Ovary (tissue), 9 donors: ENCODE data around the gene HSPA1L. TPM values are rescaled to one million over a fixed set of nuclear protein-coding genes. Genes with fewer than 3 reads are reported as not detected.

Experiments used
- DNase-seq, 5 donors: peaks; one replicate each; pipeline ENCODE4 v3.0.0-alpha.2; 2019 to 2020
- H3K27ac ChIP-seq, 2 donors: fragments of 200-600 bp; one replicate each; pipeline versions ENCODE4 v1.5.1 to v1.8.0; 2019 to 2022
- H3K27me3 ChIP-seq: fragments of 200-600 bp; one replicate; pipeline ENCODE4 v1.8.0; 2022
- H3K36me3 ChIP-seq: fragments of 200-600 bp; sonication (generic); one replicate; pipeline ENCODE4 v1.5.1; 2019
- H3K4me1 ChIP-seq: one replicate; pipeline ENCODE4 v1.8.1; 2013; ENCODE audit warnings: mild to moderate bottlenecking, moderate library complexity; ENCODE audit not compliant: insufficient read depth
- H3K4me3 ChIP-seq: fragments of 200-600 bp; sonication (generic); one replicate; pipeline ENCODE4 v1.5.1; 2017
- H3K9me3 ChIP-seq, 2 donors: fragments of 200-600 bp in 1 of 2; sonication (generic) in 1 of 2; one replicate each; pipeline versions ENCODE4 v1.5.1 to v1.8.1; 2013 to 2019; ENCODE audit warnings: mild to moderate bottlenecking in 1 of 2, moderate library complexity in 1 of 2
- EP300 ChIP-seq: sonication (generic); formaldehyde crosslinking; IDR thresholded peaks from one replicate; pipeline ENCODE4 v1.6.1; 2017; ENCODE audit warnings: antibody characterized with exemption
- POLR2A ChIP-seq: fragments of 450-650 bp; IDR thresholded peaks from one replicate; pipeline ENCODE4 v1.6.1; 2017; ENCODE audit warnings: antibody characterized with exemption, mild to moderate bottlenecking, moderate library complexity
- WGBS, 3 donors: extraction: QIAGEN DNeasy Blood & Tissue Kit in 1 of 3; methylation state at CpG; one replicate each; pipeline versions ENCODE4 v1.1.5 to v1.1.7; 2013 to 2017; 5-methylcytosine and 5-hydroxymethylcytosine counted together
- intact Hi-C, 4 donors: fragments of 100-400 bp; cut with DNase I; formaldehyde crosslinking; loops; one replicate each; pipeline versions ENCODE4 v1.11.0 to v1.15.1; 2022 to 2023
- polyA plus RNA-seq, 2 donors: library from polyadenylated mRNA; stranded (reverse); fragments of 200-250 nt in 1 of 2; fragments of 350-450 nt in 1 of 2; fragmentation: Illumina TruSeq in 1 of 2; extraction: RNeasy Lipid Tissue Mini Kit (QIAGEN cat#74804) in 1 of 2; gene quantifications; one replicate each; pipeline ENCODE4 v1.2.3, GENCODE V29; 2013 to 2014
- total RNA-seq, 7 donors: library from RNA; depleted of rRNA in 2 of 7; stranded (reverse); fragments of >200 nt in 2 of 7; fragmentation: NEBNext Ultra II Directional in 3 of 7; extraction: Animal tissue kit (Norgen Biotek cat#: 25700) in 3 of 7; gene quantifications; one replicate each; pipeline versions ENCODE4 v1.1.0 to v1.2.4, GENCODE V29; 2016 to 2023
- TF ChIP-seq, protein P1 (sequence below), 3 donors: fragments of 450-650 bp in 2 of 3; fragments of 200-600 bp in 1 of 3; IDR thresholded peaks; one replicate each; pipeline versions ENCODE4 v1.5.1 to v1.8.0; 2016 to 2022; ENCODE audit warnings: antibody characterized with exemption in 3 of 3, mild to moderate bottlenecking in 1 of 3
- donor health status: DM: no; HTN: no; CAD: no; lungs with moderate emphysema.
- donor health status: DM: no; HTN: no; CAD: no.
- donor health status: Bipolar disorder and iron deficiency.
- donor health status: DM: yes; HTN: yes; CAD: no.
- donor health status: DM: no; HTN: no; CAD: no.
- donor health status: DM: yes; HTN: yes; CAD: no.

The HSPA1L gene
- total and polyA plus RNA-seq, 9 donors = 1.3 to 6.1 (median 3.9) TPM

DNA sequence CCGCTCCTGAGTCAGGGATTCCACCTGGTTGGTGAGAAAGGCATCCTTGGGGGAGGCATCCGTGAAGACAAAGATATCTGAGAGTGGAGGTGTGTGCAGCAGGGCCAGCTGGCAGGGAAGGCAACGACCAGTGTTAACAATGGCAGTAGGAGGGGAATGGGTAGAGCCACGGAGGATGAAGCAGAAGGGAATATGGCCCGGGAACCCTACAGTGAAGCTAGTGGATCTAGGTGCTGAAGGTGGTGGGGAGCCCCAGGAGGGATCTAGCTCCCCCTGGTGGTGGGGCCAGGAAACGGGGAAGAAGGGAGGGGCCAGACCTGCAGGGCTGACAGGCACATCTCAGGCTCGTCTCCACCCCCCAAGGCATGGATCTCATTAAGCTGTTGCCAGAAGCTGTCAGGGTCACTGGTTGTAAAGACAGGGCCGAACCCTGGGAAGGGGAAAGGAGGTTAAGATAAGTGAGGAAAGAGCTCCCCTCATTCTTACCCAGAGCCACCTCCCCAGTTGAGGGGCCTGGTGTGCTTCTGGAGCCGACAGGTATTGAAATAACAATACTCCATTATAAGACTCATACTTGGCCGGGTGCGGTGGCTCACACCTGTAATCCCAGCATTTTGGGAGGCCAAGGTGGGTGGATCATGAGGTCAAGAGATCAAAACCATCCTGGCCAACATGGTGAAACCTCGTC is 45.3 kb downstream of the HSPA1L start:
- no peaks in the 10 kb centered on the region for H3K36me3 ChIP-seq
- no peaks in the 10 kb centered on the region for H3K27me3 ChIP-seq
- WGBS, 3 donors = 58 to 67% (median 59%) methylated on average over 12 of the region's 12 CpGs
- intact Hi-C loops = loop anchor here in 1 of 4 donors (2.0 kb wide), 1 partner anchor 47 kb away; the partner anchor contains the start of gene MPIG6B
- no peak for DNase-seq
- no peaks in the 10 kb centered on the region for H3K9me3 ChIP-seq
- H3K4me1 ChIP-seq = peaks cover 3% of the 10 kb centered on the region
- TF ChIP-seq, protein P1, sequence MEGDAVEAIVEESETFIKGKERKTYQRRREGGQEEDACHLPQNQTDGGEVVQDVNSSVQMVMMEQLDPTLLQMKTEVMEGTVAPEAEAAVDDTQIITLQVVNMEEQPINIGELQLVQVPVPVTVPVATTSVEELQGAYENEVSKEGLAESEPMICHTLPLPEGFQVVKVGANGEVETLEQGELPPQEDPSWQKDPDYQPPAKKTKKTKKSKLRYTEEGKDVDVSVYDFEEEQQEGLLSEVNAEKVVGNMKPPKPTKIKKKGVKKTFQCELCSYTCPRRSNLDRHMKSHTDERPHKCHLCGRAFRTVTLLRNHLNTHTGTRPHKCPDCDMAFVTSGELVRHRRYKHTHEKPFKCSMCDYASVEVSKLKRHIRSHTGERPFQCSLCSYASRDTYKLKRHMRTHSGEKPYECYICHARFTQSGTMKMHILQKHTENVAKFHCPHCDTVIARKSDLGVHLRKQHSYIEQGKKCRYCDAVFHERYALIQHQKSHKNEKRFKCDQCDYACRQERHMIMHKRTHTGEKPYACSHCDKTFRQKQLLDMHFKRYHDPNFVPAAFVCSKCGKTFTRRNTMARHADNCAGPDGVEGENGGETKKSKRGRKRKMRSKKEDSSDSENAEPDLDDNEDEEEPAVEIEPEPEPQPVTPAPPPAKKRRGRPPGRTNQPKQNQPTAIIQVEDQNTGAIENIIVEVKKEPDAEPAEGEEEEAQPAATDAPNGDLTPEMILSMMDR (IDR thresholded peaks at IDR 0.05) = no peak
- TF ChIP-seq POLR2A (no peak), EP300 (no peak)
- H3K27ac ChIP-seq = no peak overlapping the region
- H3K4me3 ChIP-seq = no peak overlapping the region

DNA sequence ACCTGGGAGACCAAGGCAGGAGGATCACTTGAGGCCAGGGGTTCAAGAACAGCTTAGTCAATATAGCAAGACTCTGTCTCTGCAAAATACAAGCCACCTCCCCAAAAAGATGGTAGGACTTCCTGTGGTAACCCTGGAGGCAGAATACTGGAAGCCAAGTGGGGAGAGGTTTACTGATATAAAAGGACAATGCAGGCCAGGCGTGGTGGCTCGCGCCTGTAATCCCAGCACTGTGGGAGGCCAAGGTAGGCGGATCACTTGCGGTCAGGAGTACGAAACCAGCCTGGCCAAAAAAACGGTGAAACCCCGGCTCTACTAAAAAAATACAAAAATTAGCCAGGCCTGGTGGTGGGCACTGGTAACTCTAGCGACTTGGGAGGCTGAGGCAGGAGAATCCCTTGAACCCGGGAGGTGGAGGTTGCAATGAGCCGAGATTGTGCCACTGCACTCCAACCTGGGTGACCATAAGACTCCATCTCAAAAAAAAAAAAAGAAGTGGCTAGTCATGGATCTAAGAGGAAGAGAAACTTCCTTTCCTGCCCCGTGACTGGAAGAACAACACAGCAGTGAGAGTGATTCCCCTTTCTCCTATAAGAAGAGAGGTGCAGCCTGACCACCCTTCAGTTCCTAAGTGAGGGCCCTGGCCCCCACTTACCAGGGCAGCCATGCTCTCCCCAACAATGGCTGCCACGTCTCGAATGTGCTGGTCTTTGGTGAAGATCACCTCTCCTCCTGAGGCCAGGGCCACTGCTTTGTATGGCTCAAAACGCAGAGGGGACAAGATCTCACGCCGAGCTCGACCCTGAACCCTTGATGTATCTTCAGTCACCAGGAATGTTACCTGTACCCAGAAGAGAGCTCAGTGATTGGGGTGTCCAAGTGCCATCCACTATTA is 46.5 kb downstream of the HSPA1L start:
- no peak for DNase-seq
- TF ChIP-seq, protein P1 (IDR thresholded peaks at IDR 0.05) = no peak
- TF ChIP-seq EP300 = no peak
- TF ChIP-seq POLR2A = no peak
- Histone ChIP-seq H3K9me3 (no peaks in the 10 kb centered on the region), H3K4me1 (peaks cover 3% of the 10 kb centered on the region), H3K36me3 (no peaks in the 10 kb centered on the region), H3K27ac (no peak overlapping the region), H3K27me3 (no peaks in the 10 kb centered on the region), H3K4me3 (no peak overlapping the region)
- intact Hi-C loops = no loop called here
- 92 to 93% (median 93%) methylated on average over 18 of the region's 18 CpGs for WGBS, 3 donors

DNA sequence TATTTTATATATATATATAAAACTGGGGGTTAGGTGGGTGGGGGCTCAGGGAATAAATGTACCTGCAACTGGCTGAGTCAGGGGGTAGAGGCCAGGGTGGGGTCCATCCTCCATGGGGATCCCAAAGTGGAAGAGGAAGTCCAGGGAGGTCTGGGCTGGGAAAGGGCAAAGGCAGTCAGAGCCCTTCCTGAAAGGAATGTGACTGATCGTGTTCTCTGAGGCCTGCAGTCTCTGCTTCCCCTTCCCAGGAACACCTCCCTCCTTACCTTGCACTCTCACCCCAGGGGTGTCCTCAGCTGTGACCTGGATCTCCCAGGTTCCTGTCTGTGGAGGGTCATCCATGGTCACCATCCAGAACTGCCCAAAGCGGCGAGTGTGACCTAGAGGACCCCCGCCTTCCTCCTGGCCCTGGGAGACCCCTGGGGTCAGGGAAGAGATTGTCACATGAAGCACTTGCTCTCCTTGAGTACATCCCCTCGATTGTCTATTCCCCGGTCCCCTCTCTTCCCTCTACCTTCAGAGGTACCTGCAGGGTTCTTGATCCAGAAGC is 47.9 kb downstream of the HSPA1L start:
- Histone ChIP-seq H3K27ac (no peak overlapping the region), H3K4me3 (no peak overlapping the region), H3K4me1 (peaks cover 3% of the 10 kb centered on the region), H3K36me3 (no peaks in the 10 kb centered on the region), H3K27me3 (no peaks in the 10 kb centered on the region), H3K9me3 (no peaks in the 10 kb centered on the region)
- no peak for DNase-seq
- TF ChIP-seq, protein P1 (IDR thresholded peaks at IDR 0.05) = no peak
- TF ChIP-seq EP300 = no peak
- intact Hi-C loops = no loop called here
- WGBS, 3 donors = 75 to 84% (median 82%) methylated on average over 6 of the region's 6 CpGs

DNA sequence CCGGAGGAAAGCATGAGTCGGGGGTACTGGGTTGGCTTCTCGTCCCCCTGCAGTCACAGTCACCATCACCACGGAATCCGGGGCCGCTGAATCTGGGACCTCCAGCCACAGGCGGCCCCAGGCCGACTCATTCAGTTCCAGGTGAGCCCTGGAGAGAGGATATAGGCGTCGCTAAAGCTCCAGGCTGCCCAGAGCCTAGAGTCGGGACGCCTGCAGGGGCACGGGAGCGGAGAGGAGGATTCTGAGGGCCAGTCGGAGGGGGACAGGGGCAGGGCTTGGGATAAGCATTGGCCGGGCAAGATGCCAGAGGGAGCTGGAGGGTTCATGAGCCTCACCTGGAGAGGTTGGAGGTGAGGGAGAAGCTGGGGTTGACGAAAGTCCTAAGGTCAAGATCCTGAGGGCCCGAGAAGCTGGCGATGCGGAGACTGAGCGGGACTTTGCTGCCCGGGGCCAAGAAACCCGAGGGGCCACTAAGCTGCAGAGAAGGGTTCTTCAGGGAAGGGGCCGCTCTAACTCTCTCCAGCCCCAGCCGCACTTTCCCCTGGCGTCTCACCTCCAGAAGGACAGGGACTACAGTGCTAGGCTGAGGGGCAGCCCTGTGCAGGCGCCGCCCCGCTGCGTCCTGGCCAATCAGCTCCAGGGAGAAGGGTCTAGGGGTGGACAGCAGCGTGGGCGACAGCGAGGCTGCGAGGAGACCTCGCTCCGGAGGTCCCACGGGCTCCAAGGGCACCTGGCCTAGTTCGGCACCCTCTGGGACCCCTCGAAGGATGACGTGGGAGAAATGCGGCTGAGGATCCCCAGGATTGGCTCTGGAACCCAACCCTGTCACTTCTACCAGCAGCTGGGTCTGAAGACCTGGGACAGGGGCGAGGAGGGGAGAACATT is 48.9 kb downstream of the HSPA1L start:
- H3K36me3 ChIP-seq = no peaks in the 10 kb centered on the region
- H3K27me3 ChIP-seq = no peaks in the 10 kb centered on the region
- no peak overlapping the region for H3K27ac ChIP-seq
- 29 to 41% (median 30%) methylated on average over 41 to 42 of the region's 42 CpGs for WGBS, 3 donors
- TF ChIP-seq EP300 (no peak), POLR2A (no peak)
- TF ChIP-seq, protein P1 (IDR thresholded peaks at IDR 0.05) = no peak
- H3K4me3 ChIP-seq = no peak overlapping the region
- DNase-seq = no peak
- intact Hi-C loops = no loop called here
- H3K4me1 ChIP-seq = peaks cover 3% of the 10 kb centered on the region
- H3K9me3 ChIP-seq = no peaks in the 10 kb centered on the region
